Heart left ventricle (tissue), 13 donors: ENCODE measurements around the gene RAP1GAP.

Experiments used
- POLR2A ChIP-seq, 2 donors: fragments of 450-650 bp; IDR thresholded peaks; one replicate each; pipeline ENCODE4 v1.6.1; 2017; ENCODE audit warnings: antibody characterized with exemption in 2 of 2, mild to moderate bottlenecking in 2 of 2, moderate library complexity in 2 of 2
- TF ChIP-seq, protein P1 (sequence below), 12 donors: fragments of 200-600 bp; sonication (generic) in 4 of 12; IDR thresholded peaks; one replicate each; pipeline versions ENCODE4 v1.5.0 to v1.8.0; 2018 to 2022; ENCODE audit warnings: antibody characterized with exemption in 12 of 12, mild to moderate bottlenecking in 5 of 12
- donor health status: ischemic (EF 13 %, LVEDD 7.1; RV severe dilation, severe dysfunction).
- donor health status: DM: no; HTN: yes; CAD: no.
- donor health status: DM: no; HTN: no; CAD: no.
- donor health status: ischemic (EF 25% LVEDD 6.9; RV normal size, moderate dysfunction).
- donor health status: ischemic (EF 25% LVEDD 5.7; RV mildly dilated, moderate dysfunction).
- donor health status: ischemic (EF 35%, LVEDD 5.7; RV mildly dilated, moderate dysfunction).
- donor health status: nonischemic (EF 11% LVEDD 7.7; RV severe dilation, severe dysfunction).
- donor health status: DM: yes; HTN: yes; CAD: no.
- donor health status: PGD.
- donor health status: ischemic (EF 29% LVEDD 5.4; RV normal size, mild dysfunction).
- donor health status: nonischemic (EF 23%, LVEDD 6.1; RV moderate dilation, normal function).

DNA sequence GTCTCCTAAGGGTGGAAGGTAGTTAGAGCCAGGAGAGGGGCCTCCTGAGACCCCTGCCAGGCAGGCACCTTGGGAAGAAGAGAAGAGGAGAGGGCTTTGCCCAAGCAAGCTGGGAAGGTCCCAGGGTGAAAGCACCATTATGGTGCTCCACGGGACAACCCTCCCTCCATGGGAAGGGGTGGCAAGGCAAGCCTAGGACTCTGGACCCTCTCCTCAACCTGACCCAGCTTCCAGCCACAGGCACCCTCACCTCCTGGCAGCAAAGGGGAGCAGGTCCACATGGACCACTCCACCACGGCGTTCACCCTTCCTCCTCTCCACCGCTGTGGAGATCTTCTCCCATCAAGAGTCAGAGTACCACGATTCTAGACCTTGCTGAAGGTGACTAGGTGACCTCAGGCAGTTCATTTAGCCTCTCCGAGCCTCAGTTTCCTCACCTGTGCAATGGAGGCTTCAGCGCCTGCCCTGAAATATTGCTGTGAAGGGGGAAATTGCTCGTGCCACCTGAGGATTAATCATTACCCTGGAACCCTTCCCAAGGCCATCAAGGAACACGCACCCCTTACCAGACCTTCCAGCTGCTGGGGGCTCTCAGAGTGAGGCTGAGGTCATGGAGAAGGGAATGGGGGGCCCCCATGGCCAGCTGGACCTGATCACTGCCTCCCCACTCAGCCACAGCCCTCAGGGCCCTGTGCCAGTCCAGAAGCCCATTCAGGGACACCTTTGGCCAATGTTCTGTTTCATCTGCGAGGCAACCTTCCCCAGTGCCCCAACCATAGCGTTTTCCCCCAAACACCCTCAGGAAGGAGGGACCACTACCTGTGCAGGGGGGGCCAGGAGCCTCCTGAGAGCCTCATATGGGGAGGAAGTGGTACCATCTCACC, 1.6 kb downstream of the RAP1GAP start:
- TF ChIP-seq, protein P1, sequence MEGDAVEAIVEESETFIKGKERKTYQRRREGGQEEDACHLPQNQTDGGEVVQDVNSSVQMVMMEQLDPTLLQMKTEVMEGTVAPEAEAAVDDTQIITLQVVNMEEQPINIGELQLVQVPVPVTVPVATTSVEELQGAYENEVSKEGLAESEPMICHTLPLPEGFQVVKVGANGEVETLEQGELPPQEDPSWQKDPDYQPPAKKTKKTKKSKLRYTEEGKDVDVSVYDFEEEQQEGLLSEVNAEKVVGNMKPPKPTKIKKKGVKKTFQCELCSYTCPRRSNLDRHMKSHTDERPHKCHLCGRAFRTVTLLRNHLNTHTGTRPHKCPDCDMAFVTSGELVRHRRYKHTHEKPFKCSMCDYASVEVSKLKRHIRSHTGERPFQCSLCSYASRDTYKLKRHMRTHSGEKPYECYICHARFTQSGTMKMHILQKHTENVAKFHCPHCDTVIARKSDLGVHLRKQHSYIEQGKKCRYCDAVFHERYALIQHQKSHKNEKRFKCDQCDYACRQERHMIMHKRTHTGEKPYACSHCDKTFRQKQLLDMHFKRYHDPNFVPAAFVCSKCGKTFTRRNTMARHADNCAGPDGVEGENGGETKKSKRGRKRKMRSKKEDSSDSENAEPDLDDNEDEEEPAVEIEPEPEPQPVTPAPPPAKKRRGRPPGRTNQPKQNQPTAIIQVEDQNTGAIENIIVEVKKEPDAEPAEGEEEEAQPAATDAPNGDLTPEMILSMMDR (IDR thresholded peaks at IDR 0.05) = no peak
- no peak for TF ChIP-seq POLR2A (IDR thresholded peaks at IDR 0.05)
